Kidney tubule cell (primary cell): ENCODE results near the gene GPR17.

ENCODE experiments used
- DNase-seq: peaks from one replicate; pipeline ENCODE4 v3.0.0-alpha.2; 2018; ENCODE audit warnings: low spot score

GPR17 gene

GRCh38 chr2:127641846-127642507 lies 4.0 kb upstream of the GPR17 start:
- no peak for DNase-seq

- DNase-seq, result no peak
Observed at GRCh38 chr2:127642706-127643438, 3.1 kb upstream of the GPR17 start.

GRCh38 chr2:127643439-127644065 lies 2.4 kb upstream of the GPR17 start:
- DNase-seq, result no peak

- no peak for DNase-seq
Observed at GRCh38 chr2:127644066-127645025, 1.6 kb upstream of the GPR17 start.

GRCh38 chr2:127645026-127645394 lies 943 bp upstream of the GPR17 start:
- DNase-seq, result no peak

- DNase-seq, result peak; percentile 20
Observed at GRCh38 chr2:127646487-127647241, 711 bp downstream of the GPR17 start.

- peak; percentile 45 for DNase-seq
Observed at GRCh38 chr2:127647242-127648190, 1.6 kb downstream of the GPR17 start.

GRCh38 chr2:127648321-127648720 lies 2.4 kb downstream of the GPR17 start:
- no peak for DNase-seq

- no peak for DNase-seq
Observed at GRCh38 chr2:127649100-127649611, 3.2 kb downstream of the GPR17 start.

GRCh38 chr2:127649684-127650040 lies 3.7 kb downstream of the GPR17 start:
- peak; percentile 79 for DNase-seq

GRCh38 chr2:127650041-127650784 lies 4.3 kb downstream of the GPR17 start:
- no peak for DNase-seq

- no peak for DNase-seq
Observed at GRCh38 chr2:127650785-127651380, 4.9 kb downstream of the GPR17 start.

GRCh38 chr2:127651381-127651809 lies 5.4 kb downstream of the GPR17 start:
- DNase-seq, result no peak

- no peak for DNase-seq
Observed at GRCh38 chr2:127651971-127652550, 6.1 kb downstream of the GPR17 start.

- DNase-seq, result no peak
Observed at GRCh38 chr2:127652786-127653357, 6.9 kb downstream of the GPR17 start.

- DNase-seq, result no peak
Observed at GRCh38 chr2:127653421-127654083, 7.6 kb downstream of the GPR17 start.

GRCh38 chr2:127654084-127654837 lies 8.3 kb downstream of the GPR17 start:
- no peak for DNase-seq
